Measurements from ENCODE around the gene PCF11.

DNA sequence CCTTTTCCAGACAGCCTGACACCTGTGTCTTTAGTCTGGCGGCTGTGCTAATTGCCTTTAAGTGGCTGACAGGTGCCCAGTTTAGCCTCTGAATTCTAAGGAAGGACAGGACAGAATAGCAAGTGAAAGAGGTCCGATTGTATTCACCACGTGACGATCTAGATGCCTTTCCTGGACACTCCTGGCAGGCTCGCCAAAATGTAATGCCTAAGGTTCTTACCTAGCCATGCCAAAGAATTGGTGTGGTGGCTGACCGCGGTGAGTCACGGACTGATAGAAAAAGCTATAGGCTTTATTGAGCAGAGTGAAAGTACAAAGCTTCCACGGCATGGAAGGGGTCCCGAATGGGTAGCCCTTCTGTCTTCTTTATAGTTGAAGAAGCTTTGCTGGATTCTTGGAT lies 63.3 kb downstream of the PCF11 start:
- TF ChIP-seq, protein P1, sequence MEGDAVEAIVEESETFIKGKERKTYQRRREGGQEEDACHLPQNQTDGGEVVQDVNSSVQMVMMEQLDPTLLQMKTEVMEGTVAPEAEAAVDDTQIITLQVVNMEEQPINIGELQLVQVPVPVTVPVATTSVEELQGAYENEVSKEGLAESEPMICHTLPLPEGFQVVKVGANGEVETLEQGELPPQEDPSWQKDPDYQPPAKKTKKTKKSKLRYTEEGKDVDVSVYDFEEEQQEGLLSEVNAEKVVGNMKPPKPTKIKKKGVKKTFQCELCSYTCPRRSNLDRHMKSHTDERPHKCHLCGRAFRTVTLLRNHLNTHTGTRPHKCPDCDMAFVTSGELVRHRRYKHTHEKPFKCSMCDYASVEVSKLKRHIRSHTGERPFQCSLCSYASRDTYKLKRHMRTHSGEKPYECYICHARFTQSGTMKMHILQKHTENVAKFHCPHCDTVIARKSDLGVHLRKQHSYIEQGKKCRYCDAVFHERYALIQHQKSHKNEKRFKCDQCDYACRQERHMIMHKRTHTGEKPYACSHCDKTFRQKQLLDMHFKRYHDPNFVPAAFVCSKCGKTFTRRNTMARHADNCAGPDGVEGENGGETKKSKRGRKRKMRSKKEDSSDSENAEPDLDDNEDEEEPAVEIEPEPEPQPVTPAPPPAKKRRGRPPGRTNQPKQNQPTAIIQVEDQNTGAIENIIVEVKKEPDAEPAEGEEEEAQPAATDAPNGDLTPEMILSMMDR (IDR thresholded peaks at IDR 0.05), result no peak
- TF ChIP-seq EZH2 (IDR thresholded peaks at IDR 0.05), result no peak
